Neural cell (in vitro differentiated cells): Measurements from ENCODE around the gene PRMT9.

ENCODE experiments used
- EP300 ChIP-seq: fragments of 450-650 bp; conservative IDR thresholded peaks from 2 replicates; pipeline ENCODE4 v1.6.1; 2014; ENCODE audit warnings: antibody characterized with exemption, mild to moderate bottlenecking, moderate library complexity; ENCODE audit not compliant: poor library complexity, severe bottlenecking
- EZH2 ChIP-seq: fragments of 200-600, 300-800 bp; shearing (Covaris generic), sonication (generic); IDR thresholded peaks from 2 replicates; pipeline ENCODE4 v1.6.1; 2014; ENCODE audit warnings: antibody characterized with exemption, low read length, borderline replicate concordance, mild to moderate bottlenecking; ENCODE audit not compliant: insufficient read depth, poor library complexity, severe bottlenecking
- POLR2AphosphoS5 ChIP-seq: IDR thresholded peaks from 2 replicates; pipeline ENCODE4 v1.6.1; 2012
- RAD21 ChIP-seq: fragments of 450-650 bp; conservative IDR thresholded peaks from 2 replicates; pipeline ENCODE4 v1.6.1; 2014; ENCODE audit warnings: antibody characterized with exemption, mild to moderate bottlenecking, moderate library complexity
- TAF1 ChIP-seq: IDR thresholded peaks from 2 replicates; pipeline ENCODE4 v1.6.1; 2012; ENCODE audit warnings: low read depth
- TF ChIP-seq, protein P1 (sequence below): fragments of 450-650 bp; IDR thresholded peaks from 2 replicates; pipeline ENCODE4 v1.5.1; 2014; ENCODE audit warnings: antibody characterized with exemption, mild to moderate bottlenecking, moderate library complexity; ENCODE audit not compliant: poor library complexity, severe bottlenecking

DNA sequence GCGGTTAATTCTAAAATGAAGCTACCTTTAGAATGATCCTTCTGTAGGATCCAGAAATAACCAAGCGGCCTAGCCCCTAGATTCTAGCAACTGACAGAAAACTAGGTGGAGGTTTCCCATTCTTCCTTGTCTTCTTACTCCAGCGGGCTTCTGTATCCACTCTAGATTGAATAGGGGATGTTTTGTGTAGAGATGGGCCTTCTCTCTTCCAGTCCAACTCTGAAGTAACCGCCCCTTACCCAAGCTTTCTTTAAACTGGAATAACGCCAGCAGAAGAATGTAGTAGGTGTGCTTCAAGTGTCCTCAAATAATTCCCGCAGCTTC lies 67.2 kb downstream of the PRMT9 start:
- TF ChIP-seq, protein P1, sequence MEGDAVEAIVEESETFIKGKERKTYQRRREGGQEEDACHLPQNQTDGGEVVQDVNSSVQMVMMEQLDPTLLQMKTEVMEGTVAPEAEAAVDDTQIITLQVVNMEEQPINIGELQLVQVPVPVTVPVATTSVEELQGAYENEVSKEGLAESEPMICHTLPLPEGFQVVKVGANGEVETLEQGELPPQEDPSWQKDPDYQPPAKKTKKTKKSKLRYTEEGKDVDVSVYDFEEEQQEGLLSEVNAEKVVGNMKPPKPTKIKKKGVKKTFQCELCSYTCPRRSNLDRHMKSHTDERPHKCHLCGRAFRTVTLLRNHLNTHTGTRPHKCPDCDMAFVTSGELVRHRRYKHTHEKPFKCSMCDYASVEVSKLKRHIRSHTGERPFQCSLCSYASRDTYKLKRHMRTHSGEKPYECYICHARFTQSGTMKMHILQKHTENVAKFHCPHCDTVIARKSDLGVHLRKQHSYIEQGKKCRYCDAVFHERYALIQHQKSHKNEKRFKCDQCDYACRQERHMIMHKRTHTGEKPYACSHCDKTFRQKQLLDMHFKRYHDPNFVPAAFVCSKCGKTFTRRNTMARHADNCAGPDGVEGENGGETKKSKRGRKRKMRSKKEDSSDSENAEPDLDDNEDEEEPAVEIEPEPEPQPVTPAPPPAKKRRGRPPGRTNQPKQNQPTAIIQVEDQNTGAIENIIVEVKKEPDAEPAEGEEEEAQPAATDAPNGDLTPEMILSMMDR: no peak
- TF ChIP-seq EZH2 (no peak), EP300 (no peak), POLR2AphosphoS5 (no peak), RAD21 (no peak), TAF1 (no peak)
